HCEC 1CT (cell line): Measurements from ENCODE around the gene LRRC51.
"Not testable (repeated sequence)": the region's sequence is repeated elsewhere in the genome, so short reads cannot be mapped to it uniquely, and the experiment has no call there.

ENCODE experiments used
- DNase-seq: peaks from one replicate; pipeline ENCODE4 v3.0.0-alpha.2; 2017

The LRRC51 gene

GRCh38 chr11:72111300-72112142 is 30.9 kb downstream of the LRRC51 start:
- DNase-seq, result no peak

GRCh38 chr11:72112143-72112977 is 31.7 kb downstream of the LRRC51 start, which contains the start of gene ANAPC15:
TSS of gene ANAPC15 (minus strand) at chr11:72112695. CDS start at chr11:72111276, 1,419 bp downstream.
- peak; percentile 99 for DNase-seq

DNA sequence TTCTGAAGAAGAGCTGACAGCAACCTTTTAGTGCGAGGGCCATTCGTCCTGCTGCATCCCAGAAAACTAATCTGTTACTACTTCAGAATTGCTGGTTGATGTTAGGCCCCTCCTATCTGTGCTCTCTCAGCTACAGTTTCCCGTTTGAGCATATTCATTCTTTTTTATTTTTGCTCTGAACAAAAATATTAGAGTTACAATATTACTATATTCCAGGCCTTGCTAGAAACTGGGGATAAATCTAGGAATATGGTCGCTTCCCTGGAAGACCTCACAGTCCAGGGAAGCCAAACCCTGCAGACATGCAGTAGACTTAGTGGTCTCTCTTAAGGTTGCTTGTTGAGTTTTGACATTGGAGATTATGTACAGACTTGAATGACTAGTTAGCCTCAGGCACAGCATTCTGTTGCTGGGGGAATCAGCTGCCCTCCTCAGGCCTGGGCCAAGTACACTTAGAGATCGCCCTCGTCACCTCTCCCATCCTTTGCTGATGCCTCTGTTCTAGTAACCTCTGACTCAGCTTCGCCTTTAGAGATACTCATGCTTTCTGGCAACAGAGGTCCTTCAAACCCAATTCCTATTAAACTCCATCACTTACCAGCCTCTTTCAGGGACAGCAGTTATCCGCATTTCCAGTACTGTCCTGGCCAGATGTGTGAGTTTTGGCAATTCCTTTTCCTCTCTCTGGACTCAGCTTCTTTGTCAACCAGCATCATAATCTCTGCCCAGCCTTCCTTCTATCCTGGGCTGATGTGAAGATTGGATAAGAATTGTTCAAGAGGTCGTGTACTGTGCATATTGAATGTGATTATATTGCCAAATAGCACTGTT is 32.5 kb downstream of the LRRC51 start:
- peak; percentile 90 for DNase-seq

GRCh38 chr11:72114570-72114969 is 33.9 kb downstream of the LRRC51 start:
- DNase-seq, result peak; percentile 41

DNA sequence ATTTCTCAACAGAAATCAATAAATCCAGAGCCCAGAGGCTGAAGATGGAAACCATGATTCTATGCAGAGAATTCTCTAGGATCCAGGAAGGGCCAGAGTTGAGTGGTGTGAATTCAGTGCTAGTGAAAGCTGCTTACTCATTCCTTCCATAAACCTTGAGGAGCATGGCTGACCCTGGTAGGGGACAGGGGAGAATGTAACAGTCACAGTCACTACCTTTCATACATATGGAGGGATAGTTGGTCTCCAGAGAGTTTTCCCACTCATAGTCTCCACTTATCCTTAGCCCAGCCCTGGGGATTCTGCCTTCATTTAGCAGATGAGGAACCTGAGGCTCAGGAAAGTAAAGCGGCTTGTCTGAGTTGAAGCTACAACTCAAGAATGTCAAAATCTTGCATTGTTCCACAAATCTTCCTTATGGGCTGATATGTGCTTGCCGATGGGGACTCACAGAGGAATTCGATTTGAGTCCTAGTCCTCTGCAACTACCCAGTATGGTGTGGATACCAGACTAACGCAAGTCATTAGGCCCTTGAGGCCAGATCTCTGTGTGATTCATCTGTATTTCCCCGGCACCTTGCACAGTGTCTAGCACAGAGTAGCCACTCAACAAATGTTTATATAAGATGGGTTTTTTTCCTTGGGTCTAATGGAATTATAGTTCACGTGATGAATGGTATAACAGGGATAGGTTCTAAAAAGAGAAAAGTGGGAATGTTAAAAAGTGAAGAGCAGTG is 35.5 kb downstream of the LRRC51 start:
- DNase-seq, result no peak

DNA sequence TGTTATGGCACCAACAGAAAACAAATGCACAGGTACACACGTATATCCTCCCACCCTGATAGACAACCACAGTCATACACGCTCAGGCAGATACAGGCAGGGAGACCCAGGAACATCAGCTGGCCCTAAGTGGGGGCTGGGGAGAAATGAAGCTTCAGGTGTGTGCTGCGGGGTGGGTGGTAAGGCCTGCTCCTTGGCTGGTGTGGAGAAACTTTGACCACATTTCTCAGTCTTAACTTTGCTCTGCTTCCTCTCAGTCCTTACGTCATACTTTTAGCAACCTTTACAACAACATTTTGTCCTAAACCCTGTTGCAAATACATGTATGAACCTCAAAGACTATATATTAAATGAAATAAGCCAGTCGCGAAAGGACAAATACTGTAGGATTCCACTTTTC is 38.5 kb downstream of the LRRC51 start:
- DNase-seq, result no peak

DNA sequence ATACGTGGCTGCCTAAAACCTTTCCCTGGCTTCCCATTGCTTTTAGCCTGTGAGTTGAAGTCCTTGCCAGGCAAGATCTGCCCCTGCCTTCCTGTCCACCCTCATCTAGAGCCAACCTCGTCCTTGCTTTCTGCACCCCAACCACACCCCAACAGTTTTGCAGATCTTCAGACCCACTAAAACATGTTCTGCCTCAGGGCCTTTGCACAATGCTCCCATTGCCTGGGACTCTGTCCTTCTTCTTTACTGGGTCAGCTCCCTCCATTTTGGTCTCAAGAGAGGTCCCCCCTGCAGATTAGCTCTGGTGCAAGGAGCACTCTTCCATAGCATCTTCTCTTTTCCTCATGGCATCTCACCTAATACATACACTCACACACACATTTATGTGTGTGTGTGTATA is 40.3 kb downstream of the LRRC51 start:
- no peak for DNase-seq

DNA sequence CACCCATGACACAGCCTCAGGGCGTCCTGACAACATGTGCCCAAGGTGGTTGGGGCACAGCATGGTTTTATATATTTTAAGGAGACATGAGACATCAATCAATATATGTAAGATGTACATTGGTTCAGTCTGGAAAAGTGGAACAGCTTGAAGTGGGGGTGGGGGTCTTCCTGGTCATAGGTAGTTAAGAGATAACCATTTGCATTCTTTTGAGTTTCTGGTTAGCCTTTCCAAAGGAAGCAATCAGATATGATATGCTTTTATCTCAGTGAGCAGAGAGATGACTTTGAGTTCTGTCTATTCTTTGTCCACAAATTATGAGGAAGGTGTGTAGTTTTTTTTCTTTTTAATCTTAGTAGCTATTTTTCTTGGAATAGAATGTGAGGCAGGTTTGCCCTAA is 42.0 kb downstream of the LRRC51 start:
- DNase-seq, result no peak

DNA sequence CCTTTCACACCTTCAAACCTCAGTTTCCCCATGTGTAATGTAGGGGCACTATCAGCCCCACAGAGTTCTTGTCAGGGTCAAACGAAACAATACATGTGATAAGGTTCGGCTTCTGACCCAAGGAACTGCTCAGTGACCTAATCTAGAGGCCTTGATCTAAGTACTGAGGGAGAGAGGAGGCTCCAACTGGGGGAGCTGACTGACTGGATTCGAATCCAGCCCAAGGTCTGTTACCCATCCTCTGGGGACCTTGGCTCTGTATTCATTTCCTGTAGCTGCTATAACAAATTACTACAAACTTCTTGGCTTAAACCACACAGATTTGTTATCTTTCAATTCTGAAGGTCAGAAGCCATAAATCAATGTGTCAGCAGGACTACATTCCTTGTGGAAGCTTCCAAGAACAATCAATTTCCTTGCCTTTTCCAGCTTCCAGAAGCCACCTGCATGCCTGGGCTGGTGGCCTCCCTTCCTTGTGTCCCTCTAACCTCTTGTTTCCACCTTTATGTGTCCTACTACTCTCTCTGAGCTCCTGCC is 42.5 kb downstream of the LRRC51 start:
- DNase-seq, result no peak

- DNase-seq, result no peak
Observed at GRCh38 chr11:72124046-72124445, 43.4 kb downstream of the LRRC51 start.

DNA sequence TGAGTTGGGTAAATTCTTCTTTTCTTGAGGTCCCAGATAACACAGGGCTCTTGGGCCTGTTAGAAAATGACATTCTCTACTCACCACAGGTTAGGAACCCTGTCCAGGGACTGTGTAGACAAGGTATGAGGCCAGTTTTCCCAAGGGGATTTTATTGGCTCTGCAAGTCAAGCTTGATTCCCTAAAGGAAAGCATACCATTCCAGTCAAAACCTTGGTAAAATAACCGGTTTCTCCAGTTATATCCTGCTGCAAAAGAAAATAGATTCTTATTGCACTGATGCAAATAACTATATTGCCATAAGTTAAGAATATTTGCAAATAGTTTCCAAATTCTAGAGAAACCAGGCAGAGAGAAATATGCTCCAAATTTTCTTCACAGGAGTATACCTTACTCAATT is 45.3 kb downstream of the LRRC51 start:
- no peak for DNase-seq

- DNase-seq, result no peak
Observed at GRCh38 chr11:72127923-72128322, 47.3 kb downstream of the LRRC51 start.

DNA sequence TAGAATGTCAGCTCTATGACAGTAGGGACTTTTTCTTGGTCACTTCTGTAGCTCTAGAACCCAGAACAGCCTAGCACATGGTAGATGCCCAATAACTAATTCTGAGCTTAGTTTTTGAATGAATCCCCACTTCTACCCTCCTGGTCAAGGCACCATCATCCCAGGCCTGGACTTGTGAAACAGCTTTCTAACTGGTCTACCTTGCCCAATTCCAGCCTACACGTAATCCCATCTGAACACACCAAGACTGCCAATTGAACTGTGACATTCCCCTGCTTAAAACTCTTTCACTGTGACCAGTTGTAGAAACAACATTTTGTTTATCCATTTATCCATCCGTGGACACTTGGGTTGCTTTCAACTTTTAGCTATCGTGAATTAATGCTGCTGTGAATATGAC is 48.7 kb downstream of the LRRC51 start:
- DNase-seq, result no peak

- DNase-seq, result no peak
Observed at GRCh38 chr11:72132646-72133045, 52.0 kb downstream of the LRRC51 start.

DNA sequence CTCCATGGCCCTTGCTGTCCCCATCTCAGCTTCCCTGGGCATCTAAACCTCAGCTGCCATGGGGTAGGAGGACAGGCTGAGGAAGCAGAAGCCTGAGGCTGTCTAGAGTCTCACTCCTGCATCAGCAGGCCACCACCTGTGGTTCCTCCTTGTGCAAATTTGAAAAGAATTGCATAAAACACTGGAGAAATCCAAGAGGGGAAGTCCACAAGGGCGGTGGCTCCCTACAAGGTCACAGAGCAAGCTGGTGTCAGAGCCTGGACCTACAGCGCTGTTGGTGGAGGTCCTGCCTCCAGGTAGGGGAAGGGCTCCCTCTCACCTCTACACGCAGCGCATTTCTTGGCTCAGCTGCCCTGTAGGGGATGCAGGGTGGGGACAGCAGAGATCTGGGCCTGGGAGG is 54.8 kb downstream of the LRRC51 start, which contains the start of gene FOLR3:
FOLR3 (plus strand) TSS at position 253 of the 400 bp plus-strand sequence. CDS start 228 bp downstream, outside the sequence.
- DNase-seq, result not testable (repeated sequence)

DNA sequence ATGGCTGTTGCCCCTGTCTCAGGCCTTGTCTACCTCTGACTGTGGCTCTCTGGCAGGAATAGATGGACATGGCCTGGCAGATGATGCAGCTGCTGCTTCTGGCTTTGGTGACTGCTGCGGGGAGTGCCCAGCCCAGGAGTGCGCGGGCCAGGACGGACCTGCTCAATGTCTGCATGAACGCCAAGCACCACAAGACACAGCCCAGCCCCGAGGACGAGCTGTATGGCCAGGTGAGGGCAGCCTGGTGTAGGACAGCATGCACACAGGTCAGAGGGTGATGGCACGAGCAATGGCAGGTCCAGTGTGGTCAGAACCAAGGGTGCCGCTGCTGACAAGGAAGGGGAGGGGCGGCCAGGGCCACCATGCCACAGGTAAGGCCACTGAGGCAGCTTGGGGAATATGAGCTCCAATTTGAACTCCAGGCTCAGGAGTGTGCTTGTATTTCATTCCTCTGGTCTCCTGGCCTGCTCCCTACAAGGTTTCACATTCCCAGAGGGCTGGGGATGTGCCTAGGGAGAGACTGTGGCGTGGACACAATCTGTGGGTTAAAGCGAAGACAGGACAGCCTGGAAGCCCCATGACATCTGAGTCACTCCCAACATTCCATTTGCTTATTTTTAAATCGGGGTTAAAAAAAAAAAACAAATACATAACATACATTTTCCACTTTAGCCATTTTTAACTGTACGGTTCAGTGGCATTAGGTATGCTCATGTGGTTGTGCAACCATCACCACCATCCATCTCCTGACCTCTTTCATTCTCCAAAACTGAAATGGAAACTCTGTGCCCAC is 55.4 kb downstream of the LRRC51 start:
- no peak for DNase-seq

DNA sequence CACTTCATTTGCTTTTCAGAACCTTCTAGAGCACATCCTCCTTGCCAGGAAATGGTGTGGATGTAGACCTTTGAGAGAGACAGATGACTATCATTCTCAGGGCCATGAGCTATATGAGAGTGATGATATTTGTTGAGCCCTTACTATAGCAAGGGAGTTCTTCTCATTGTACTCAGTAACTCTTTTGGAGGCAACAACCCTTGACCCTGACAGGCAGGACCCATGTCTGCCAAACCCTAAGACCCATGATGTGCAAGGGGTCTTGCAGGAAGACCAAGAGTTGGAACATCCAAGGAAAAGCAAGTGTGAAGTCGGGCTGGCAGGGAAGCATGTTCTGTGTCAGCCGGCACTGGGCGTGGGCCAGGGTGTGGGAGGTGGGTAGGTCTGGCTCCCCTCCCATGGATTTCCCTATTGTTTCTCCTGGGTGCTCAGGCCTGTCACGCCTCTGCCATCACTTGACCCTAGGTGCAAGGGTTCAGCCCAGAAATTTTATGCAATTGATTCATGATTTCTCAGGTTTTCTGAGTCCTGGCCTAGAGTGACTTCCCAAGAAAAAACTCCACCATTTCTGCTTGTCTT is 56.1 kb downstream of the LRRC51 start:
- no peak for DNase-seq

- no peak for DNase-seq
Observed at GRCh38 chr11:72138821-72139390, 58.3 kb downstream of the LRRC51 start.

DNA sequence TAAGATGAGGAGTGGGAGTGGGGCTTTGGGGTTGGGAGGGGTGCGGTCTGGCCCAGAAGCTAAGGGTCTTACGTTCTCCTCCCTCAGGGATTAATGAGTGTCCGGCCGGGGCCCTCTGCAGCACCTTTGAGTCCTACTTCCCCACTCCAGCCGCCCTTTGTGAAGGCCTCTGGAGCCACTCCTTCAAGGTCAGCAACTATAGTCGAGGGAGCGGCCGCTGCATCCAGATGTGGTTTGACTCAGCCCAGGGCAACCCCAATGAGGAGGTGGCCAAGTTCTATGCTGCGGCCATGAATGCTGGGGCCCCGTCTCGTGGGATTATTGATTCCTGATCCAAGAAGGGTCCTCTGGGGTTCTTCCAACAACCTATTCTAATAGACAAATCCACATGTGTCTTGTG is 58.9 kb downstream of the LRRC51 start:
- no peak for DNase-seq

DNA sequence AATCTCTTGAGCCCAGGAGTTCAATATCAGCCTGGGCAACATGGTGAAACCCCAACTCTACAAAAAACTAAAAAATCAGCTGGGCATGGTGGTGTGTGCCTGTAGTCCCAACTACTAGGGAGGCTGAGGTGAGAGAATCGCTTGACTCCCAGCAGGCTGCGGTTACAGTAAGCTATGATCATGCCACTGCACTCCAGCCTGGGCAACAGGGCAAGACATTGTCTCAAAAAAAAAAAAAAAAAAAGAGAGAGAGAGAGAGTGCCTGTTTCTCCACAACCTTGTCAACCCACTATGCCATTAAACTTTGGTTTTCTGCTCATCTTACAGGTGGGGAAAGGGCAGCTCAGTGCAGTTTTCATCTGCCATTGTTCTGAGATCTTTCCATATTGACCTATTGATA is 60.0 kb downstream of the LRRC51 start:
- DNase-seq, result peak; percentile 20
